GM10248 (cell line): ENCODE results near the gene LRRTM4.

Experiments used
- CTCF ChIA-PET: fragments of 300-600 bp; sonication (Branson Sonifier 250); formaldehyde crosslinking; extraction: SDS; loops from one replicate; lab custom pipeline; 2021; ENCODE audit warnings: antibody characterized with exemption; lab: Yijun Ruan, JAX
- POLR2A ChIA-PET: fragments of 350-650 bp; sonication (Branson Sonifier 250); formaldehyde crosslinking; extraction: SDS; loops from one replicate; lab custom pipeline; 2020; ENCODE audit warnings: antibody characterized with exemption; lab: Yijun Ruan, JAX
- DNase-seq: peaks from one replicate; pipeline ENCODE4 v3.0.0; 2012; ENCODE audit errors: extremely low spot score
- CTCF ChIP-seq: IDR thresholded peaks from 2 replicates; pipeline ENCODE4 v1.5.1; 2012; ENCODE audit warnings: mild to moderate bottlenecking, low read depth; ENCODE audit errors: extremely low read depth, missing control alignments, control extremely low read depth

Gene LRRTM4

GRCh38 chr2:76867854-76868253 is 654.3 kb downstream of the LRRTM4 start:
- ChIA-PET POLR2A (no interaction called here), CTCF (no interaction called here)
- DNase-seq = no peak
- no peak for TF ChIP-seq CTCF

- DNase-seq = no peak
- ChIA-PET POLR2A (no interaction called here), CTCF (no interaction called here)
- TF ChIP-seq CTCF = no peak
These were observed 655.7 kb downstream of the LRRTM4 start for GRCh38 chr2:76866464-76866863.

GRCh38 chr2:76862901-76863300 is 659.3 kb downstream of the LRRTM4 start:
- CTCF ChIA-PET = interaction anchor here (1.1 to 1.2 kb wide), 2 partner anchors 8 to 12 kb away, joined by 3 read pairs; no protein-coding TSS in a partner anchor
- POLR2A ChIA-PET = no interaction called here
- TF ChIP-seq CTCF = no peak
- DNase-seq = no peak

GRCh38 chr2:76861708-76862107 is 660.5 kb downstream of the LRRTM4 start:
- ChIA-PET POLR2A (no interaction called here), CTCF (no interaction called here)
- DNase-seq = no peak
- TF ChIP-seq CTCF = no peak

- ChIA-PET POLR2A (no interaction called here), CTCF (interaction anchor here (1.3 to 1.5 kb wide), 3 partner anchors 13 to 653 kb away, joined by 3 read pairs; no protein-coding TSS in a partner anchor)
- DNase-seq = no peak
- TF ChIP-seq CTCF = no peak
These were observed 671.2 kb downstream of the LRRTM4 start for GRCh38 chr2:76851000-76851399.

- TF ChIP-seq CTCF = no peak
- DNase-seq = no peak
- ChIA-PET POLR2A (no interaction called here), CTCF (no interaction called here)
These were observed 673.1 kb downstream of the LRRTM4 start for GRCh38 chr2:76849086-76849485.

- ChIA-PET CTCF (no interaction called here), POLR2A (no interaction called here)
- DNase-seq = no peak
- no peak for TF ChIP-seq CTCF
These were observed 682.4 kb downstream of the LRRTM4 start for GRCh38 chr2:76839826-76840225.
